ENCODE results near the gene DHRS13.
"Not testable (repeated sequence)": the region's sequence is repeated elsewhere in the genome, so short reads cannot be mapped to it uniquely, and the experiment has no call there.

Gene DHRS13

GRCh38 chr17:28854457-28855335, 48.2 kb downstream of the DHRS13 start, which contains the start of gene ERAL1:
Gene ERAL1, plus strand, starts transcription at chr17:28855016. Its CDS starts 19 bp downstream, at chr17:28855035.
- no peaks in the 10 kb centered on the region for H3K27me3 Mint-ChIP-seq
- peaks cover 17% of the 10 kb centered on the region for H3K4me1 Mint-ChIP-seq (ENCODE audit: low read depth)
- H3K27ac Mint-ChIP-seq: peak within 1 kb of the TSS; percentile 94
- H3K4me3 Mint-ChIP-seq: peak within 1 kb of the TSS; percentile 91
- no peaks in the 10 kb centered on the region for H3K9me3 Mint-ChIP-seq (ENCODE audit: low read depth)
- H3K36me3 Mint-ChIP-seq: peaks cover 2% of the 10 kb centered on the region

- H3K4me1 Mint-ChIP-seq (ENCODE audit: low read depth): peaks cover 15% of the 10 kb centered on the region
- H3K4me3 Mint-ChIP-seq: peak overlapping the region; percentile 52
- peak overlapping the region; percentile 16 for H3K27ac Mint-ChIP-seq
- H3K27me3 Mint-ChIP-seq: no peaks in the 10 kb centered on the region
- H3K36me3 Mint-ChIP-seq: peaks cover 2% of the 10 kb centered on the region
- H3K9me3 Mint-ChIP-seq (ENCODE audit: low read depth): no peaks in the 10 kb centered on the region
Measured at GRCh38 chr17:28853295-28853694, 49.6 kb downstream of the DHRS13 start.

- Mint-ChIP-seq H3K9me3 (ENCODE audit: low read depth) (no peaks in the 10 kb centered on the region), H3K4me1 (ENCODE audit: low read depth) (peaks cover 3% of the 10 kb centered on the region), H3K27ac (no peak overlapping the region), H3K27me3 (no peaks in the 10 kb centered on the region), H3K4me3 (no peak overlapping the region), H3K36me3 (no peaks in the 10 kb centered on the region)
Measured at GRCh38 chr17:28849281-28849680, 53.6 kb downstream of the DHRS13 start.

GRCh38 chr17:28848667-28849066, 54.2 kb downstream of the DHRS13 start:
- H3K27ac Mint-ChIP-seq; H3K36me3 Mint-ChIP-seq; H3K9me3 Mint-ChIP-seq (ENCODE audit: low read depth); H3K27me3 Mint-ChIP-seq; H3K4me1 Mint-ChIP-seq (ENCODE audit: low read depth); H3K4me3 Mint-ChIP-seq: not testable (repeated sequence)
